Urothelium cell line (cell line): Measurements from ENCODE around the gene VPS8.
"Not testable (repeated sequence)": the region's sequence is repeated elsewhere in the genome, so short reads cannot be mapped to it uniquely, and the experiment has no call there.

ENCODE experiments used
- DNase-seq: peaks from one replicate; pipeline ENCODE4 v3.0.0; 2011; ENCODE audit warnings: low spot score, mixed read lengths
- FAIRE-seq: peaks from 2 replicates; lab custom pipeline; 2011; peaks lifted over from hg19 to GRCh38; lab: Jason Lieb, UNC

The VPS8 gene

GRCh38 chr3:184912163-184912562 lies 100.2 kb downstream of the VPS8 start:
- DNase-seq = no peak
- FAIRE-seq = no peak

- DNase-seq (no peak), FAIRE-seq (no peak)
Measured at GRCh38 chr3:184914628-184915027, 102.7 kb downstream of the VPS8 start.

GRCh38 chr3:184918750-184919149 lies 106.8 kb downstream of the VPS8 start:
- no peak for DNase-seq
- no peak for FAIRE-seq

GRCh38 chr3:184919651-184920050 lies 107.7 kb downstream of the VPS8 start:
- DNase-seq (no peak), FAIRE-seq (no peak)

GRCh38 chr3:184924547-184924946 lies 112.6 kb downstream of the VPS8 start:
- no peak for FAIRE-seq
- no peak for DNase-seq

- FAIRE-seq (no peak), DNase-seq (no peak)
Measured at GRCh38 chr3:184927796-184928315, 115.9 kb downstream of the VPS8 start.

- FAIRE-seq (no peak), DNase-seq (no peak)
Measured at GRCh38 chr3:184932777-184933176, 120.8 kb downstream of the VPS8 start.

GRCh38 chr3:184937611-184938010 lies 125.6 kb downstream of the VPS8 start:
- DNase-seq (no peak), FAIRE-seq (no peak)

- no peak for DNase-seq
- FAIRE-seq = no peak
Measured at GRCh38 chr3:184941408-184941807, 129.4 kb downstream of the VPS8 start.

GRCh38 chr3:184942735-184943134 lies 130.8 kb downstream of the VPS8 start:
- FAIRE-seq = no peak
- no peak for DNase-seq

GRCh38 chr3:184944241-184944640 lies 132.3 kb downstream of the VPS8 start:
- no peak for DNase-seq
- FAIRE-seq = no peak

GRCh38 chr3:184945886-184946625 lies 134.1 kb downstream of the VPS8 start:
- DNase-seq (no peak), FAIRE-seq (no peak)

- no peak for FAIRE-seq
- no peak for DNase-seq
Measured at GRCh38 chr3:184946917-184947316, 135.0 kb downstream of the VPS8 start.

- no peak for DNase-seq
- FAIRE-seq = no peak
Measured at GRCh38 chr3:184949251-184949965, 137.4 kb downstream of the VPS8 start.

- not testable (repeated sequence) for FAIRE-seq, DNase-seq
Measured at GRCh38 chr3:184950816-184951215, 138.8 kb downstream of the VPS8 start.

GRCh38 chr3:184952671-184953070 lies 140.7 kb downstream of the VPS8 start:
- DNase-seq = no peak
- no peak for FAIRE-seq

- FAIRE-seq = no peak
Measured at GRCh38 chr3:184953401-184953800, 141.4 kb downstream of the VPS8 start.

GRCh38 chr3:184954251-184954650 lies 142.3 kb downstream of the VPS8 start:
- FAIRE-seq (no peak), DNase-seq (no peak)

More at GRCh38 chr3:184953401-184953800, 141.4 kb downstream of the VPS8 start:
- no peak for DNase-seq

- DNase-seq, FAIRE-seq: not testable (repeated sequence)
Measured at GRCh38 chr3:184954851-184955250, 142.9 kb downstream of the VPS8 start.

- peak; percentile 53 for FAIRE-seq
- DNase-seq = no peak
Measured at GRCh38 chr3:184965639-184966430, 153.9 kb downstream of the VPS8 start.

- DNase-seq (no peak), FAIRE-seq (no peak)
Measured at GRCh38 chr3:184968115-184968514, 156.1 kb downstream of the VPS8 start.
